HG02938 (cell line): ENCODE measurements around the gene DAPK2.

Source experiments
- ATAC-seq: cut with Tn5 transposase; IDR thresholded peaks from one replicate; pipeline ENCODE4 v1.9.1; 2021; ENCODE audit warnings: mild to moderate bottlenecking, moderate library complexity; ENCODE audit not compliant: unreplicated experiment

Gene DAPK2

GRCh38 chr15:63999177-63999576 is 47.1 kb downstream of the DAPK2 start:
- no peak for ATAC-seq

GRCh38 chr15:63998489-63998888 is 47.8 kb downstream of the DAPK2 start:
- no peak for ATAC-seq

DNA sequence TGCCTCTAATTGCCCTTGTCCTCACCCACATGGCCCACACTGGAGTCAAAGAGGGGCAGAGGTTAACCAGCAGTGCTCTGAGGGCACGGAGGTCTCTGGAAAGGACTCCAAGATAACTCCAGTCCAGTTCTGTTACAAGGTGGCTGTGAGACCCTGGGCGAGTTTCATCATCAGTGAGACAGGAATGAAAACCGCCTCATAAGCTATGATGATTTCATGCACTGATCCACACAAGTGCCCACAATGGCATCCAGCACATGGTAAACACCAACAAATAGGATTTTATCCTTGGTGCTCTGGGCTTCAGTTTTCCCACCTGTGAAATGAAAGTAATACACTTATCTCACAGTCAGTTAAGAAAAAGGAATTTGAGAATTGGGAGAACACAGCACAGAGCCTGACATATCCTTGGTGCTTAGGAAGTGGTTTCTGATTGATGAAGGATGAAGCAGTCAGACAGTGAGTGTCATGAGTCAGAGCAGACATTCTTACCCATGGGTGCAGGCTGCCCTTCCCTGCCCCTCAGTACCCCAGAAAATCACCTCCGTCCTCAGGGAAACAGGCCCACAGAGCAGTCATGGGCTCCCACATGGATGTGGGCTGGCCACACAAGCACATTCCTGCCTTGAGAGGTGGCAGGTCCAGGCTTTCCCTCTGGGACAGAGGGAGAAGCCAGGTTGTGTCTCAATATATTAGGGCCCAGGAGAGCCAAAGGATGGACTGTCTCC is 48.4 kb downstream of the DAPK2 start:
- ATAC-seq, result no peak

GRCh38 chr15:63996794-63997357 is 49.4 kb downstream of the DAPK2 start:
- no peak for ATAC-seq

GRCh38 chr15:63995789-63996188 is 50.5 kb downstream of the DAPK2 start:
- ATAC-seq, result no peak

- no peak for ATAC-seq
Measured at GRCh38 chr15:63994073-63994600, 52.1 kb downstream of the DAPK2 start.

DNA sequence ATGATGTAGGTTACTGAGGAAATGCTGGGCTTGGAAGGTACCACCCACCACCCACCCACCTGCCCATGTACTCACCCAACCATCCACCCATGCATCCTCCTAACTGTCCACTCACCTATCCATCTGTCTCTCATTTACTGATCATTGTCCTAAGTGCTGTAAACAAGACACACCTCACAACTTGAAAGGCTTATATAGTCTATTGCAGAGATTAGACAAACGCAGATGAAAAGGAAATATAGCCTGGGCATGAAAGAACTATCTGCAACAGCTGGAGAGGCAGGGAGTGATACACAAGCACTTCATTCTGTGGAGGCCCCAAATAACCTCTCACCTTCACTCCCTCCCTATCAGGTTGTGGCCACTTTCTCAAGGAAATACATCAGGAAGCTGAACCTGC is 54.0 kb downstream of the DAPK2 start:
- no peak for ATAC-seq

- no peak for ATAC-seq
Measured at GRCh38 chr15:63991706-63992105, 54.6 kb downstream of the DAPK2 start.

DNA sequence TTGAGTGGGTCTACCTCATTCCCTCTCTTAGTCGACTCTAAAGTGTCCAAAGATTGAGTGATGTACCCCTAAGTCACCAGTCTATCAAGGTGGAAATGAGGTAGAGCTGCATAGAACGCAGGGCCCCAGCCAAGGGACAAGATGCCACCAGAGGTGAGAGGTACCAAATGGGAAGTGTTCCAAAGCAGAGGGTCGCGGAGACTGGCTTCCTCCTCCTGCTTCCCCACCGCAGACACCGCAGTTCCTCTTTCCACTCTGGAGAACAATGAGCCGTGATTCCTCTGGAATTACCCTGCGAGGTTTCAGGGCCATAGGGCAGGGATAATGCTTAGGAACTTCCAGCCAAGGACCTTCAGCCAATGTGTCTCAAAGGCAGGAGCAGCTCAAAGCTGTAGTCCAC is 55.8 kb downstream of the DAPK2 start:
- no peak for ATAC-seq

GRCh38 chr15:63987796-63988378 is 58.4 kb downstream of the DAPK2 start:
- ATAC-seq, result no peak

DNA sequence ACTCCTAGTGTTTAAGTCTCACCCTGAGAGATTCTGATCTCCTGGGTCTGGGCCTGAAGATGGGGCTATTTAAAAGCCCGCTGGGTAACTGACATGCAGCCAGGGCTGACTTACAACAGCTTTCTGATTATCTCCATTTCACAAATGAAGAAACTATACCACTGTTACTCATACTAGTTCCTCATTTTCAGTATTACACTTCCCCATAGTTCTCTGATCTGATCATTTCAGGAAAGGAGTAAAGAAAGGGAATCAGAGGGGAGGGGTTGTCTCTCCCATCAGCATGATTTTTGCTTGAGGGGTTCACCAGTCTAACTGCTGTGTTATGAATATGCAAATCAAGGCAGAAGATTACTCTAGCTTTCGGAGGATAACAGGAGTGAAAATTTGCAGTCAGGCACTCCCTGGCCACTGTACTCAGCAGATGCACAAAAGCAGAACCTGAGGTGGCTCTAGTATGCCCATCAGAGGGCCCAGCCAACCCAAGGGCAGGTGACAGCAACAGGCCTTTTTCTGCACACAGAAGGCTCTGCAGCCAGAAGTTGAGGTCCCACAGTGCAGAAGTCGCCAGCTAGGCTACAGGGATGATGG is 59.4 kb downstream of the DAPK2 start:
- ATAC-seq, result peak; percentile 74

DNA sequence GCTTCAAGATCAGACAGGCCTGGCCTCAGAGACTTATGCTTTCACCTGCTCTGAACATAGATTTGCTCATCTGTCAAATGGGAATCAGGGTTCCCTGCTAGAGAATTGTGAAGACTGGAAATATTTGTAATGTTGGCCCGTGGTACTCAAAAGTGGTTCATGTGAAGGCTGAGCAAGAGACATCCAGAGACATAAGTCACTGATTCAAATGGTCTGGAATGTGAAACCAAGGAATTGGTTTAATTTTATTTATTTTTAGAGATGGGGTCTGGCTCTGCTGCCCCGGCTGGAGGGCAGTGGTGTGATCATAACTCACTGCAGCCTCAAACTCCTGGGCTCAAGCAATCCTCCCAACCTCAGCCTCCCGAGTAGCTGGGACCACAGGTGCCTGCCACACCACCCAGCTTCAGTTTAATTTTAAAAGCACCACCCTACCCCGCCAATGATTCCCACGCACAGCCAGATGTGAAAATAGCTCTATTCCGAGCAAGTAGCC is 60.1 kb downstream of the DAPK2 start:
- ATAC-seq, result peak; percentile 8

DNA sequence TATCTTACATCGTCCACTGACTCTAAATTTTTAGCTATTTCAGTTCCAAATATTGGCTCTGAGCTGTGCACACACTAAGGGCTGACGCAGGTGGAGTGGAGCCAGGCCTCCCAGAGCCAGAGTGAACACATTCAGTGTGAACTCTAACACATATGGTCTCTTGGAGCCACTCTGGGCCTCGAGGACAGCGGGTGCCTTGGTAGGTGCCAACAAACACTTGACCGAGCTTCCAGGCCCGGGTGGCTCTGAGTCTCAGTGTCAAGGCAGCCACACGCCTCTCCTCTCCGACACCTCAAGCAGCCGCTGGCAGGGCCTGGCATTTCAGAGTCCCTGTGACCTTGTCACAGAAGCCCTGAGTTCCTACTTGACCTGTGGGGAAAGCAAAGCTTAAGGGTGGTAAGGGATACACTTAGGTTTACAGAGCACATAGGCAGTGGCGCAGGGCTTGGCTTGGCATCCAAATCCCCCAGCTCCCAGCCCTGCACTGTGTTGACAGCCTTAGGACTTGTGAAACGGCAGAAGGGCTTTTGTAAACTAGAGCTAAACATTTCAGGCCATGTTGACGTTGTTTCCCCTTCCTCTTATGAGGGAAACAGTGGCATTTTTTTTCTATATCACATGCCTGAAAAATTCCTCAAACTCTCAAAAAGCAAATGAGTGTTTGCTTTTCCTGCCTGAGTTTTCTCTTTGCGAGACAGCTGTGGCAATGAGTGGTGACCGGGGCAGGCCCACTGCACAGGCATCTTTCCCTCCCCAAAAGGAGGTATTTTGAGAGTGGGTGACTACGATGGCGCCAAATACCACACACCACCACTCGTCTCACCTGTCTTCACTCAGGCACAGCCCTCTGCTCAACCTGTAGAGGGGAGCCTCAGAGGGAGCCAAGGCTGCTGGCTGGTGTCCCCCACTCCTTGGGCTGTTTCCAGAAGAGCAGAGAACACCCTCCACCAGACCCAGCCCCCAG is 60.8 kb downstream of the DAPK2 start:
- no peak for ATAC-seq

- no peak for ATAC-seq
Measured at GRCh38 chr15:63984331-63984730, 62.0 kb downstream of the DAPK2 start.

DNA sequence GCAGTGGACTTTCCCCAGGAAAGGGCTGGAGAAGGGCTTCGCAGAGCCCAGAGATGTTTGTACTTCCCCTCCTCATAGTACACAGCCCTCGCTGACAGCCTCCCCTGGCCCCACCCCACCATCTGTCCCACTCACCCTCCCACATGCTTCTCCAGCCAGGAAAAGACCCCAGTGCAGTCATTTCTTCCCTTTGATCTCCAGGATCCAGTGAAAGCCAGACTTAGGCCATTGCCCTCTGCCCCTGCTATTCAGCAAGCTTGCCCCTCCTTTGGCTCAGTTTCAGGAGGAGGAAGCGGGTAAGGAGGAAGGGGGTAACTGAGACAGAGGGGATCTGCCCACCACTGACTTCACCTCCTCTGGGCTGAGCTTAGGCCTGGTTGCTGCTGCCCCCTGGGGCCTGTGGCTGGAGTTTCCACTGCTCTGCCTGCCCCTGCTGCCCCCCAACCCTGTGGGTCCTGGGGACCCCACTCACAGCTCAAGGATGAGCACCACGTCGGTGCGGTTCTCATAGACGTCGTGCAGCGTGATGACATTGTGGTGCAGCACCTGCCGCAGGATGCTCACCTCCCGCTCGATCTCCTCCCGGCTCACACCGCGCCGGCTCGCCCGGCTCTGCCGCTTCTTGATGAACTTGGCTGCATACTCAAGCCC is 63.1 kb downstream of the DAPK2 start:
- no peak for ATAC-seq

DNA sequence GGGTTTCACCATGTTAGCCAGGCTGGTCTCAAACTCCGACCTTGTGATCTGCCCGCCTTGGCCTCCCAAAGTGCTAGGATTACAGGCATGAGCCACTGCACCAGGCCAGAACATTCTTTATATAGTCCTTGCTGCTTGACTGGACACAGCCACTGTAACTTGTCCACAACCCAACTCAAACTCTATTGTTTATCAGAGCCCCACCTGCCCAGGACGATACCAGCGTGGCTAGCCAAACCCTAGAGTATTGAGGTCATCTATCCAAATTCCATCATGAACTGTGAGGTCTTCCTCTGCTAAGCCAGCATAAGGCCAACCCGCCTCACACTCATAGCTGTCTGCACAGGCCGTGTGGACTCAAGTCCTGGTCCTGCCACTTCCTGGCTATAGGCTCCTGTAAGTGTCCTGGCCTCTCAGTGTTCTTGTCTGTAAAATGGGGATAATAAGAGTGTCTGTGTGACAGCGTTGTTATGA is 63.9 kb downstream of the DAPK2 start:
- ATAC-seq, result no peak

- no peak for ATAC-seq
Measured at GRCh38 chr15:63981596-63982320, 64.5 kb downstream of the DAPK2 start.

GRCh38 chr15:63979262-63979793 is 67.0 kb downstream of the DAPK2 start:
- ATAC-seq, result no peak
